Lower leg skin (tissue), 3 donors: ENCODE measurements around the gene ICA1.

ENCODE experiments used
- CTCF ChIP-seq, 3 donors: fragments of 450-650 bp; IDR thresholded peaks; one replicate each; pipeline ENCODE4 v1.5.1; 2016; ENCODE audit warnings: antibody characterized with exemption in 3 of 3, mild to moderate bottlenecking in 3 of 3, moderate library complexity in 2 of 3
- POLR2A ChIP-seq, 2 donors: fragments of 450-650 bp; IDR thresholded peaks; one replicate each; pipeline ENCODE4 v1.6.1; 2016 to 2017; ENCODE audit warnings: antibody characterized with exemption in 2 of 2, mild to moderate bottlenecking in 1 of 2, moderate library complexity in 1 of 2

GRCh38 chr7:8215648-8216333 is 46.2 kb downstream of the ICA1 start:
- TF ChIP-seq CTCF (IDR thresholded peaks at IDR 0.05) (no peak), POLR2A (IDR thresholded peaks at IDR 0.05) (no peak)
